HL-60/S4 treated with phorbol 12-myristate 13-acetate at 8.2 ng/mL for 4 days and 3 days (cell line): Measurements from ENCODE around the gene PGD.
"Not testable (repeated sequence)": the region's sequence is repeated elsewhere in the genome, so short reads cannot be mapped to it uniquely, and the experiment has no call there.

Source experiments
- in situ Hi-C: fragments of 300-500 bp; cut with MboI; formaldehyde crosslinking; loops from 2 replicates; pipeline ENCODE4 v1.15.0; 2022; ENCODE audit warnings: low sequenced_read_pairs

The PGD gene

GRCh38 chr1:10398278-10398733 is 558 bp upstream of the PGD start:
- in situ Hi-C loops = no loop called here

- in situ Hi-C loops = no loop called here
Observed at GRCh38 chr1:10399444-10399941, 629 bp downstream of the PGD start.

- in situ Hi-C loops = no loop called here
Observed at GRCh38 chr1:10400013-10400412, 1.1 kb downstream of the PGD start.

GRCh38 chr1:10401281-10401680 is 2.4 kb downstream of the PGD start:
- in situ Hi-C loops = no loop called here

GRCh38 chr1:10402729-10403274 is 3.9 kb downstream of the PGD start:
- in situ Hi-C loops = no loop called here

- in situ Hi-C loops = no loop called here
Observed at GRCh38 chr1:10407201-10407600, 8.3 kb downstream of the PGD start.

- in situ Hi-C loops = no loop called here
Observed at GRCh38 chr1:10415211-10415930, 16.5 kb downstream of the PGD start.

- in situ Hi-C loops = not testable (repeated sequence)
Observed at GRCh38 chr1:10415967-10416366, 17.1 kb downstream of the PGD start.

- in situ Hi-C loops = not testable (repeated sequence)
Observed at GRCh38 chr1:10418741-10419140, 19.9 kb downstream of the PGD start.

- in situ Hi-C loops = no loop called here
Observed at GRCh38 chr1:10419351-10419750, 20.5 kb downstream of the PGD start.

GRCh38 chr1:10421637-10422036 is 22.8 kb downstream of the PGD start:
- in situ Hi-C loops = no loop called here

- in situ Hi-C loops = no loop called here
Observed at GRCh38 chr1:10424034-10424433, 25.2 kb downstream of the PGD start.

GRCh38 chr1:10424651-10425050 is 25.8 kb downstream of the PGD start:
- in situ Hi-C loops = no loop called here

GRCh38 chr1:10425826-10426534 is 27.1 kb downstream of the PGD start:
- in situ Hi-C loops = not testable (repeated sequence)

GRCh38 chr1:10426535-10426848 is 27.6 kb downstream of the PGD start:
- in situ Hi-C loops = not testable (repeated sequence)

GRCh38 chr1:10428984-10429383 is 30.1 kb downstream of the PGD start:
- in situ Hi-C loops = no loop called here

GRCh38 chr1:10429868-10430215 is 31.0 kb downstream of the PGD start:
- in situ Hi-C loops = no loop called here

- in situ Hi-C loops = no loop called here
Observed at GRCh38 chr1:10430216-10431069, 31.6 kb downstream of the PGD start, which contains the start of gene CENPS. Gene CENPS, plus strand, starts transcription at chr1:10430433. Its CDS starts 85 bp downstream, at chr1:10430518.

GRCh38 chr1:10431070-10431730 is 32.3 kb downstream of the PGD start:
- in situ Hi-C loops = no loop called here

GRCh38 chr1:10432910-10433700 is 34.2 kb downstream of the PGD start:
- in situ Hi-C loops = no loop called here
